BLaER1 treated with 17β-estradiol and CSF1 and Interleukin-3, amounts not matched to agents 10 nM and 100 nM (cell line): Measurements from ENCODE around the gene TOMM40.
A peak's percentile ranks its signal among the peaks of the same experiment; 100 is the strongest.
"Not testable (repeated sequence)": the region's sequence is repeated elsewhere in the genome, so short reads cannot be mapped to it uniquely, and the experiment has no call there.

ENCODE experiments used
- H3K27ac ChIP-seq, 11 experiments: shearing (Covaris generic); formaldehyde crosslinking; 2 replicates each; pipeline ENCODE4 v1.8.1; 2022
- H3K27me3 ChIP-seq, 11 experiments: shearing (Covaris generic); formaldehyde crosslinking; 2 replicates each; pipeline ENCODE4 v1.8.1; 2022
- H3K36me3 ChIP-seq, 11 experiments: shearing (Covaris generic); formaldehyde crosslinking; 2 replicates each; pipeline ENCODE4 v1.8.1; 2022
- H3K4me1 ChIP-seq, 10 experiments: shearing (Covaris generic); formaldehyde crosslinking; 2 replicates each; pipeline ENCODE4 v1.8.1; 2022
- H3K4me2 ChIP-seq, 11 experiments: shearing (Covaris generic); formaldehyde crosslinking; 2 replicates each; pipeline ENCODE4 v1.8.1; 2022
- H3K4me3 ChIP-seq, 10 experiments: shearing (Covaris generic); formaldehyde crosslinking; 2 replicates each; pipeline ENCODE4 v1.8.1; 2022
- H3K9ac ChIP-seq, 11 experiments: shearing (Covaris generic); formaldehyde crosslinking; 2 replicates each; pipeline ENCODE4 v1.8.1; 2022
- H3K9me3 ChIP-seq, 11 experiments: shearing (Covaris generic); formaldehyde crosslinking; replicated peaks in 1 of 11; 2 replicates each; pipeline ENCODE4 v1.8.1; 2022
- H4K20me1 ChIP-seq, 11 experiments: shearing (Covaris generic); formaldehyde crosslinking; 2 replicates each; pipeline ENCODE4 v1.8.1; 2022
- Cebpa-rat ChIP-seq, 11 experiments: shearing (Covaris generic); IDR thresholded peaks; 2 replicates each; pipeline ENCODE4 v1.8.1; 2022

The TOMM40 gene

DNA sequence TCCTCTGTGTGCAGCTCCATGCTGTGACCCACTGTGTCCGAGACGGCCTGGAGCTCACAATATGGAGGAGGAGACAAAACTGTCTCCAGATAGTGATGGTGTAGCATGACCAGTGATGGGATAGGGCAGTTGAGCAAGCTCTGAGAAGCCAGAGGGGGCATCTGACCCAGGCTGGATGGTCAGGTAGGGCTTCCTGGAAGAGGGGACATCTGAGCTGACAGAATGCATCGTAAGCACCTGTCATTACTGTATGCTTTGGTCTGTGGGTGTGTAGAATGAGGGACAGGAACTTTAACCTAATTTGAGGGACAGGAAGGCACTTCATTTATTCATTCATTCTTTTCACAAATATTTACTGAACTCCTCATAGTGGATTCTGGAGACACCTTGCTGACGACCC, 6.5 kb upstream of the TOMM40 start:
- Histone ChIP-seq H3K27ac (no peak overlapping the region), H3K36me3 (peaks cover 38 to 95% (median 58%) of the 10 kb centered on the region in 11 experiments), H3K9ac (no peak overlapping the region), H3K27me3 (no peaks in the 10 kb centered on the region), H3K9me3 (no peaks in the 10 kb centered on the region), H4K20me1 (peaks cover 0 to 3% (median 0%) of the 10 kb centered on the region in 11 experiments; a peak in 4 of 22 replicates), H3K4me3 (no peak overlapping the region), H3K4me1 (peaks cover 5 to 10% (median 6%) of the 10 kb centered on the region in 10 experiments), H3K4me2 (no peak overlapping the region)
- no peak for TF ChIP-seq Cebpa-rat (IDR thresholded peaks at IDR 0.05)

DNA sequence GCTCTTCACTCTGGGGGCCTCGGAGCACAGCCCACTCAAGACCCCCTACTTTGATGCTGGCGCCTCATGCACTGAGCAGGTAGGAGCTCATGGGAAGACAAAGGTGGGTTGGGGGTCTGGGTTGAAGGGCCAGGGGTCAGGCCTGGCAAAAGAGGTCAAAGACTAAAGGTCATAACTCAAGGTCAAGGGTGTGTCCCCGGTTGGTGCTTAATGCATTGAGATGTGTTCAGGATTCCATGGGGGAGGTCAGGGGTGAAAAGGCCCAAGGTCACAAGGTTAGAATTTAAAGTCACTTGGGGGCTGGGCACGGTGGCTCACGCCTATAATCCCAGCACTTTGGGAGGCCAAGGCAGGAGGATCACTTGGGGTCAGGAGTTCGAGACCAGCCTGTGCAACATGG, 4.9 kb upstream of the TOMM40 start:
- H3K4me1 ChIP-seq, result peaks cover 7 to 15% (median 10%) of the 10 kb centered on the region in 10 experiments
- no peaks in the 10 kb centered on the region for H3K9me3 ChIP-seq
- H3K27me3 ChIP-seq, result no peaks in the 10 kb centered on the region
- H3K36me3 ChIP-seq, result peaks cover 38 to 81% (median 54%) of the 10 kb centered on the region in 11 experiments
- peaks cover 0 to under 1% (median 0%) of the 10 kb centered on the region in 11 experiments; a peak in 2 of 22 replicates for H4K20me1 ChIP-seq
- H3K27ac ChIP-seq, result no peak overlapping the region
- H3K4me3 ChIP-seq, result no peak overlapping the region
- no peak overlapping the region for H3K9ac ChIP-seq
- TF ChIP-seq Cebpa-rat (IDR thresholded peaks at IDR 0.05), result no peak
- no peak overlapping the region for H3K4me2 ChIP-seq

DNA sequence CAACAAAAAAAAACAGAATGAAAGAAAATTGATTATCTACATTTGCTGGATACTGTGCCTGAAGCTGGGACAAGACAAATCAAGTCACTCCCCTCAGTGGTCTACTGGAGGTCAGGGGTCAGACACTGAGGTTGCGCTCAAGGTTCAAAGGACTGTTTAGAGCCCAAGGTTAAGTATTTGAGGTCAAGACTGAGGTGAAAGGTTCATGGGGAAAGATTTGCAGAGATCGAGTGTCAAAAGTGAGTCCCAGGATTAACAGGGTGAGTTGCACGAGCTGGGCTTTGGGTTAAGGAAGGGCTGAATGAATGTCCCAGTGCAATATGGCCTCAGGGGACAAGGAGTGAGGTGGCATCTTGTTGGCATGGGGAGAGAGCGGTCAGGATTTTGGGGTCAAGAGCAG, 3.4 kb upstream of the TOMM40 start:
- Histone ChIP-seq H3K27me3 (no peaks in the 10 kb centered on the region), H3K9me3 (no peaks in the 10 kb centered on the region), H3K9ac (no peak overlapping the region), H4K20me1 (peaks cover 0 to 15% (median 9%) of the 10 kb centered on the region in 11 experiments; a peak in 15 of 22 replicates), H3K4me2 (no peak overlapping the region), H3K4me3 (no peak overlapping the region), H3K27ac (no peak overlapping the region), H3K4me1 (peaks cover 15 to 26% (median 18%) of the 10 kb centered on the region in 10 experiments), H3K36me3 (peaks cover 45 to 69% (median 61%) of the 10 kb centered on the region in 11 experiments)
- TF ChIP-seq Cebpa-rat (IDR thresholded peaks at IDR 0.05), result no peak

- H3K4me2 ChIP-seq, H3K9me3 ChIP-seq, H3K9ac ChIP-seq, H3K27me3 ChIP-seq, H3K4me3 ChIP-seq, H3K27ac ChIP-seq: not testable (repeated sequence)
- H4K20me1 ChIP-seq, result peaks cover 0 to 22% (median 16%) of the 10 kb centered on the region in 11 experiments; a peak in 16 of 22 replicates
- H3K4me1 ChIP-seq, result peaks cover 20 to 33% (median 24%) of the 10 kb centered on the region in 10 experiments
- H3K36me3 ChIP-seq, result peaks cover 45 to 70% (median 65%) of the 10 kb centered on the region in 11 experiments
Observed at GRCh38 chr19:44888335-44888734, 2.7 kb upstream of the TOMM40 start.

- H3K27me3 ChIP-seq, result no peaks in the 10 kb centered on the region
- H4K20me1 ChIP-seq, result peaks cover 0 to 37% (median 32%) of the 10 kb centered on the region in 11 experiments; a peak in 18 of 22 replicates
- H3K9ac ChIP-seq, result peak overlapping the region; percentile 69 to 88 (median 78); a peak in 21 of 22 replicates
- peak overlapping the region; percentile 80 to 91 (median 84); a peak in 21 of 22 replicates for H3K27ac ChIP-seq
- no peaks in the 10 kb centered on the region for H3K9me3 ChIP-seq
- peak overlapping the region; percentile 48 to 69 (median 55) for H3K4me3 ChIP-seq
- H3K36me3 ChIP-seq, result peaks cover 58 to 71% (median 67%) of the 10 kb centered on the region in 11 experiments
- TF ChIP-seq Cebpa-rat (IDR thresholded peaks at IDR 0.05), result no peak
- peaks cover 20 to 39% (median 26%) of the 10 kb centered on the region in 10 experiments for H3K4me1 ChIP-seq
- H3K4me2 ChIP-seq, result peak overlapping the region; percentile 77 to 96 (median 85)
Observed at GRCh38 chr19:44889830-44890365, 1.2 kb upstream of the TOMM40 start.

DNA sequence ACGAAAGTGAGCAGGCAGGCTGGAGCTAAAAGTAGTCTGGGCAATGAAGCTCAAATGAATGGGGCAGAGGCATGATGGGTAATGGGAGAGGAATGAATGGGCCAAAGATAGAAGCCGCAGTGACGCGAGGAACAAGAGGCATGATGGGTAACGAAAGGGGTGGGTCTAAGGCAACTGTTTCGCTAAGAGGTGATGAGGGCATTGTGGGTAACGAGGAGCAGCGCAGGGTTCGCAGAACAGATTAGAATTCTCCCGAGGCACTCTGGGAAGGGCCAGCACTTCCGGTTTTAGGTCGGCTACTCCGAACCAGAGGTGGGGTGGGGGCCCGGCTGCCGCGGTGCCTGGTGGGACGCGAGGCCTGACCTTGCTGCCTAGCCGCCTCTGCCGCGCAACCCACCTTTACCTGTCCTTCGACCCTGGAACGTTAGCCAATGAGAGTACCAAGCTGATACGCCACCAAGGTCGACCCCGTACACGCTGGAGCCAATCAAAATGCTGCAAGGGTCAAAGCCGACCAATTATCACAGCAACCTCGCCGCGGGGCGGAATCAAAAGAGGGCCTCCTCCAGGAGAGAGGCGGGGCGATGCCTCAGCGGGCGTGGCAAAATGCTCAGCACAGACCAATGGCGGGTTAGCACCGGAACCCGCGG, 563 bp upstream of the TOMM40 start:
- H3K4me2 ChIP-seq, result peak overlapping the region; percentile 77 to 96 (median 85)
- H3K9ac ChIP-seq, result peak overlapping the region; percentile 69 to 88 (median 78)
- H3K9me3 ChIP-seq, result no peaks in the 10 kb centered on the region
- H3K4me1 ChIP-seq, result peaks cover 20 to 39% (median 26%) of the 10 kb centered on the region in 10 experiments
- no peaks in the 10 kb centered on the region for H3K27me3 ChIP-seq
- H3K36me3 ChIP-seq, result peaks cover 60 to 74% (median 69%) of the 10 kb centered on the region in 11 experiments
- H3K27ac ChIP-seq, result peak overlapping the region; percentile 80 to 91 (median 84)
- peaks cover 0 to 43% (median 38%) of the 10 kb centered on the region in 11 experiments; a peak in 18 of 22 replicates for H4K20me1 ChIP-seq
- H3K4me3 ChIP-seq, result peak overlapping the region; percentile 48 to 69 (median 55)
- TF ChIP-seq Cebpa-rat (IDR thresholded peaks at IDR 0.05), result no peak

GRCh38 chr19:44892932-44893331, 1.9 kb downstream of the TOMM40 start:
- TF ChIP-seq Cebpa-rat (IDR thresholded peaks at IDR 0.05), result no peak
- Histone ChIP-seq H3K9ac (peak overlapping the region; percentile 83 to 99 (median 94)), H4K20me1 (peaks cover 0 to 68% (median 60%) of the 10 kb centered on the region in 11 experiments; a peak in 18 of 22 replicates), H3K4me3 (peak overlapping the region in 9 of 10 experiments; percentile 87 to 98 (median 94); a peak in 15 of 20 replicates), H3K9me3 (no peaks in the 10 kb centered on the region), H3K4me2 (peak overlapping the region; percentile 91 to 99 (median 96)), H3K4me1 (peaks cover 20 to 39% (median 26%) of the 10 kb centered on the region in 10 experiments), H3K27ac (peak overlapping the region in 4 of 11 experiments; percentile 79 to 97 (median 93); a peak in 4 of 22 replicates), H3K36me3 (peaks cover 65 to 74% (median 69%) of the 10 kb centered on the region in 11 experiments), H3K27me3 (no peaks in the 10 kb centered on the region)

GRCh38 chr19:44893332-44894051, 2.4 kb downstream of the TOMM40 start:
- peak overlapping the region in 9 of 11 experiments; percentile 91 to 99 (median 97); a peak in 11 of 22 replicates for H3K4me2 ChIP-seq
- H3K9ac ChIP-seq, result peak overlapping the region; percentile 83 to 99 (median 94); a peak in 16 of 22 replicates
- no peak overlapping the region for H3K27ac ChIP-seq
- H3K9me3 ChIP-seq, result no peaks in the 10 kb centered on the region
- TF ChIP-seq Cebpa-rat (IDR thresholded peaks at IDR 0.05), result no peak
- H3K4me3 ChIP-seq, result peak overlapping the region in 5 of 10 experiments; percentile 89 to 97 (median 94); a peak in 4 of 20 replicates
- H3K27me3 ChIP-seq, result no peaks in the 10 kb centered on the region
- H4K20me1 ChIP-seq, result peaks cover 0 to 73% (median 64%) of the 10 kb centered on the region in 11 experiments; a peak in 18 of 22 replicates
- H3K4me1 ChIP-seq, result peaks cover 20 to 39% (median 26%) of the 10 kb centered on the region in 10 experiments
- H3K36me3 ChIP-seq, result peaks cover 65 to 74% (median 69%) of the 10 kb centered on the region in 11 experiments
